GM23338 (cell line): ENCODE results near the gene BAZ1B. TPM values are rescaled to one million over a fixed set of nuclear protein-coding genes. Genes with fewer than 3 reads are reported as not detected.

Source experiments
- ATAC-seq: fragments of 200-7000 bp; cut with Tn5 transposase; 3 replicates; pipeline ENCODE4 v1.9.1; 2020
- DNase-seq: peaks from one replicate; pipeline ENCODE4 v3.0.0-alpha.2; 2015; ENCODE audit warnings: low spot score
- H2AFZ ChIP-seq: fragments of 200-600 bp; sonication (generic); 2 replicates; pipeline ENCODE4 v1.8.0; 2016; ENCODE audit warnings: antibody characterized with exemption, mild to moderate bottlenecking, moderate library complexity
- H3F3A ChIP-seq: fragments of 200-600 bp; sonication (generic); replicated peaks from 2 replicates; pipeline ENCODE4 v1.8.0; 2017; ENCODE audit warnings: antibody characterized with exemption, mixed run types, low read depth
- H3K27ac ChIP-seq: fragments of 200-600 bp; sonication (generic); 2 replicates; pipeline ENCODE4 v1.6.1; 2016; ENCODE audit warnings: low read depth
- H3K27me3 ChIP-seq: fragments of 200-600 bp; sonication (generic); 2 replicates; pipeline ENCODE4 v1.8.0; 2016; ENCODE audit warnings: mild to moderate bottlenecking, mixed run types, moderate library complexity; ENCODE audit not compliant: insufficient read depth
- H3K36me3 ChIP-seq: fragments of 200-600 bp; sonication (generic); 2 replicates; pipeline ENCODE4 v1.8.0; 2016; ENCODE audit warnings: mild to moderate bottlenecking; ENCODE audit not compliant: insufficient read depth
- H3K4me1 ChIP-seq: fragments of 200-600 bp; sonication (generic); 2 replicates; pipeline ENCODE4 v1.8.0; 2016; ENCODE audit warnings: mild to moderate bottlenecking, moderate library complexity; ENCODE audit not compliant: insufficient read depth
- H3K4me2 ChIP-seq: fragments of 200-600 bp; sonication (generic); 2 replicates; pipeline ENCODE4 v1.7.1; 2017; ENCODE audit warnings: mixed run types
- H3K4me3 ChIP-seq: fragments of 200-600 bp; sonication (generic); 2 replicates; pipeline ENCODE4 v1.6.1; 2016; ENCODE audit warnings: mixed run types
- H3K79me2 ChIP-seq: fragments of 200-600 bp; sonication (generic); replicated peaks from 2 replicates; pipeline ENCODE4 v1.8.0; 2017; ENCODE audit warnings: mild to moderate bottlenecking; ENCODE audit not compliant: insufficient read depth
- H3K9me2 ChIP-seq: fragments of 200-600 bp; sonication (generic); 2 replicates; pipeline ENCODE4 v1.8.0; 2017; ENCODE audit not compliant: insufficient read depth
- H4K20me1 ChIP-seq: fragments of 200-600 bp; sonication (generic); replicated peaks from 2 replicates; pipeline ENCODE4 v1.8.0; 2017; ENCODE audit warnings: mild to moderate bottlenecking; ENCODE audit not compliant: insufficient read depth
- H3K27ac Mint-ChIP-seq: 2 replicates; pipeline ENCODE4 v1.8.0; 2020; ENCODE audit warnings: inconsistent platforms, mild to moderate bottlenecking, moderate library complexity, mixed read lengths
- H3K27me3 Mint-ChIP-seq: 3 replicates; pipeline ENCODE4 v1.8.0; 2022; ENCODE audit warnings: low read depth, mild to moderate bottlenecking, moderate library complexity, mixed read lengths, inconsistent platforms; ENCODE audit not compliant: insufficient read depth, poor library complexity
- H3K36me3 Mint-ChIP-seq: 3 replicates; pipeline ENCODE4 v1.8.0; 2021; ENCODE audit warnings: low read depth, mild to moderate bottlenecking, inconsistent platforms, moderate library complexity, mixed read lengths
- H3K4me1 Mint-ChIP-seq: 3 replicates; pipeline ENCODE4 v1.8.0; 2020; ENCODE audit warnings: mild to moderate bottlenecking, inconsistent platforms, mixed read lengths
- H3K4me3 Mint-ChIP-seq: 3 replicates; pipeline ENCODE4 v1.8.0; 2021; ENCODE audit warnings: moderate library complexity, mild to moderate bottlenecking, inconsistent platforms, mixed read lengths
- H3K9me3 Mint-ChIP-seq: 3 replicates; pipeline ENCODE4 v1.8.0; 2020; ENCODE audit warnings: moderate library complexity, mild to moderate bottlenecking, inconsistent platforms, mixed read lengths
- CTCF ChIP-seq, 2 experiments: fragments of 200-600 bp in 1 of 2; sonication (generic) in 1 of 2; conservative IDR thresholded peaks; 2 replicates each; pipeline versions ENCODE4 v1.5.1 to v1.6.1; 2016 to 2017; ENCODE audit warnings: antibody characterized with exemption in 2 of 2, low read depth in 2 of 2, mild to moderate bottlenecking in 2 of 2, moderate library complexity in 1 of 2
- EZH2 ChIP-seq: fragments of 200-600 bp; sonication (generic); IDR thresholded peaks from one replicate; pipeline ENCODE4 v1.8.0; 2017; ENCODE audit warnings: antibody characterized with exemption, mild to moderate bottlenecking, low read depth; ENCODE audit not compliant: unreplicated experiment
- EZH2phosphoT487 ChIP-seq: fragments of 200-600 bp; sonication (generic); IDR thresholded peaks from one replicate; pipeline ENCODE4 v1.8.1; 2018; ENCODE audit warnings: antibody characterized with exemption; ENCODE audit not compliant: unreplicated experiment
- JUNB ChIP-seq: IDR thresholded peaks from one replicate; pipeline ENCODE4 v1.6.1; 2016; ENCODE audit warnings: antibody characterized with exemption; ENCODE audit not compliant: unreplicated experiment
- NANOG ChIP-seq: IDR thresholded peaks from 2 replicates; pipeline ENCODE4 v1.6.1; 2016; ENCODE audit warnings: antibody characterized with exemption, borderline replicate concordance
- POLR2AphosphoS5 ChIP-seq: IDR thresholded peaks from 2 replicates; pipeline ENCODE4 v1.6.1; 2016; ENCODE audit warnings: antibody characterized with exemption, low read depth
- REST ChIP-seq: IDR thresholded peaks from one replicate; pipeline ENCODE4 v1.6.1; 2018; ENCODE audit warnings: antibody characterized with exemption; ENCODE audit not compliant: unreplicated experiment
- STAT1 ChIP-seq: IDR thresholded peaks from one replicate; pipeline ENCODE4 v1.6.1; 2016; ENCODE audit warnings: antibody characterized with exemption; ENCODE audit not compliant: unreplicated experiment
- ZNF114 ChIP-seq: fragments of 250-450 bp; sonication (Bioruptor Pico); IDR thresholded peaks from 2 replicates; pipeline ENCODE4 v1.5.0; 2020; ENCODE audit warnings: mild to moderate bottlenecking, moderate library complexity
- ZNF331 ChIP-seq: fragments of 250-450 bp; sonication (Bioruptor Pico); IDR thresholded peaks from 2 replicates; pipeline ENCODE4 v1.5.0; 2020; ENCODE audit warnings: low read depth, mild to moderate bottlenecking, moderate library complexity
- ZNF462 ChIP-seq: fragments of 250-450 bp; sonication (Bioruptor Pico); IDR thresholded peaks from 2 replicates; pipeline ENCODE4 v1.5.0; 2020; ENCODE audit warnings: mild to moderate bottlenecking, moderate library complexity
- polyA plus RNA-seq: library from polyadenylated mRNA; unstranded; fragments of >200 nt; fragmentation: Nextera tagmentation; extraction: Ambion mirVana; gene quantifications from 2 replicates; pipeline ENCODE4 v1.2.1, GENCODE V29; 2016
- total RNA-seq: library from RNA; depleted of rRNA; stranded (reverse); fragments of >200 nt; shearing (Covaris generic); gene quantifications from 2 replicates; pipeline ENCODE4 v1.2.3, GENCODE V29; 2014

The BAZ1B gene
- total and polyA plus RNA-seq, 2 experiments from 2014 or later = 40.4 to 70.7 TPM

GRCh38 chr7:73526896-73527821, 5.1 kb upstream of the BAZ1B start:
- H3K27ac ChIP-seq = no peak overlapping the region
- no peaks in the 10 kb centered on the region for H3K9me2 ChIP-seq
- no peak overlapping the region for H2AFZ ChIP-seq
- Mint-ChIP-seq H3K27ac (no peak overlapping the region), H3K4me1 (peaks cover 10% of the 10 kb centered on the region), H3K4me3 (no peak overlapping the region), H3K27me3 (peaks cover 14% of the 10 kb centered on the region), H3K36me3 (peaks cover under 1% of the 10 kb centered on the region; the same call in 1 of the 3 replicates), H3K9me3 (no peaks in the 10 kb centered on the region; the same call in 2 of the 3 replicates)
- no peaks in the 10 kb centered on the region; the same call in 1 of the 2 replicates for H3K79me2 ChIP-seq
- ATAC-seq = no peak
- H4K20me1 ChIP-seq = no peaks in the 10 kb centered on the region
- no peak overlapping the region for H3K4me2 ChIP-seq
- 0 out of 2 replicates have a peak, but pooled peaks cover 6% of the 10 kb centered on the region for H3F3A ChIP-seq
- H3K27me3 ChIP-seq = no peaks in the 10 kb centered on the region
- TF ChIP-seq NANOG = no peak
- TF ChIP-seq CTCF (conservative IDR thresholded peaks at IDR 0.05; ENCODE audit: low read depth in 2 of 2) = no peak
- no peak for TF ChIP-seq ZNF331 (CRISPR knock-in tag)
- no peak for TF ChIP-seq STAT1
- TF ChIP-seq JUNB = no peak
- no peak for TF ChIP-seq POLR2AphosphoS5
- TF ChIP-seq ZNF114 (CRISPR knock-in tag) = no peak
- no peak for TF ChIP-seq EZH2
- TF ChIP-seq REST = no peak
- no peak for TF ChIP-seq EZH2phosphoT487
- TF ChIP-seq ZNF462 (CRISPR knock-in tag) = no peak
- no peak overlapping the region for H3K4me3 ChIP-seq
- peaks cover 11% of the 10 kb centered on the region; the same call in 1 of the 2 replicates for H3K4me1 ChIP-seq
- DNase-seq = peak; percentile 45
- no peaks in the 10 kb centered on the region for H3K36me3 ChIP-seq
